H1 (cell line): ENCODE results near the gene SEPTIN1. TPM values are rescaled to one million over a fixed set of nuclear protein-coding genes. Genes with fewer than 3 reads are reported as not detected.

ENCODE experiments used
- ASH2L ChIP-seq: fragments of 200-600, 300-600 bp; sonication (generic); IDR thresholded peaks from one replicate; pipeline ENCODE4 v1.7.1; 2017; ENCODE audit warnings: low read length
- BCL11A ChIP-seq, 2 experiments: IDR thresholded peaks; one replicate each; pipeline ENCODE4 v1.6.1; 2011; ENCODE audit warnings: low read depth in 2 of 2, low read length in 2 of 2, mild to moderate bottlenecking in 2 of 2
- CEBPB ChIP-seq: IDR thresholded peaks from 2 replicates; pipeline ENCODE4 v1.6.1; 2012; ENCODE audit warnings: low read depth, low read length
- CHD1 ChIP-seq: IDR thresholded peaks from 2 replicates; pipeline ENCODE4 v1.6.1; 2012; ENCODE audit warnings: low read depth, low read length, improper control_type of control experiment
- EP300 ChIP-seq, 2 experiments: IDR thresholded peaks; 1 replicate in 1 of 2; 2 replicates in 1 of 2; pipeline ENCODE4 v1.6.1; 2011 to 2012; ENCODE audit warnings: low read depth in 2 of 2, low read length in 2 of 2, mild to moderate bottlenecking in 2 of 2, borderline replicate concordance in 1 of 2, inconsistent platforms in 1 of 2, moderate library complexity in 1 of 2
- FOSL1 ChIP-seq: IDR thresholded peaks from 2 replicates; pipeline ENCODE4 v1.6.1; 2011; ENCODE audit warnings: mild to moderate bottlenecking, low read depth, low read length, moderate library complexity; ENCODE audit not compliant: insufficient read depth
- GTF2F1 ChIP-seq: IDR thresholded peaks from 2 replicates; pipeline ENCODE4 v1.6.1; 2012; ENCODE audit warnings: low read depth, low read length, improper control_type of control experiment, borderline replicate concordance
- HDAC2 ChIP-seq, 2 experiments: fragments of 300-600 bp in 1 of 2; sonication (generic) in 1 of 2; IDR thresholded peaks; 2 replicates each; pipeline ENCODE4 v1.6.1; 2011 to 2012; ENCODE audit warnings: low read depth in 2 of 2, low read length in 2 of 2, mild to moderate bottlenecking in 2 of 2, moderate library complexity in 2 of 2, borderline replicate concordance in 1 of 2, inconsistent platforms in 1 of 2
- PHF8 ChIP-seq: fragments of 200-600 bp; sonication (generic); conservative IDR thresholded peaks from 2 replicates; pipeline ENCODE4 v1.7.1; 2012; ENCODE audit warnings: low read depth, mild to moderate bottlenecking, inconsistent platforms, low read length, moderate library complexity
- POLR2A ChIP-seq, 2 experiments: IDR thresholded peaks; 1 replicate in 1 of 2; 2 replicates in 1 of 2; pipeline ENCODE4 v1.6.1; 2011; ENCODE audit warnings: low read depth in 2 of 2, low read length in 2 of 2, mild to moderate bottlenecking in 2 of 2; ENCODE audit errors: control extremely low read depth in 1 of 2
- POLR2AphosphoS5 ChIP-seq: IDR thresholded peaks from 2 replicates; pipeline ENCODE4 v1.6.1; 2011; ENCODE audit warnings: low read depth, low read length
- POU5F1 ChIP-seq: IDR thresholded peaks from 2 replicates; pipeline ENCODE4 v1.6.1; 2011; ENCODE audit warnings: low read depth, mild to moderate bottlenecking, low read length, moderate library complexity
- SIN3A ChIP-seq, 2 experiments: IDR thresholded peaks in 1 of 2; conservative IDR thresholded peaks in 1 of 2; 2 replicates each; pipeline ENCODE4 v1.6.1; 2011 to 2012; ENCODE audit warnings: low read length in 2 of 2, improper control_type of control experiment in 1 of 2, low read depth in 1 of 2, mild to moderate bottlenecking in 1 of 2
- SRF ChIP-seq: IDR thresholded peaks from 2 replicates; pipeline ENCODE4 v1.6.1; 2011; ENCODE audit warnings: mild to moderate bottlenecking, low read depth, low read length, moderate library complexity
- TAF7 ChIP-seq: optimal IDR thresholded peaks from 2 replicates; pipeline ENCODE3; 2011; ENCODE audit warnings: low read depth, mild to moderate bottlenecking, inconsistent platforms, low read length, moderate library complexity, borderline replicate concordance
- TBP ChIP-seq: IDR thresholded peaks from 2 replicates; pipeline ENCODE4 v1.6.1; 2011; ENCODE audit warnings: low read depth, low read length, improper control_type of control experiment
- TEAD4 ChIP-seq: IDR thresholded peaks from 2 replicates; pipeline ENCODE4 v1.6.1; 2012; ENCODE audit warnings: low read depth, low read length, inconsistent platforms, mixed read lengths
- polyA plus RNA-seq, 7 experiments: library from polyadenylated mRNA; depleted of rRNA in 3 of 7; stranded (reverse) in 5 of 7; unstranded in 2 of 7; fragments of >200 nt in 5 of 7; fragments of 200-250 nt in 2 of 7; gene quantifications; 1 replicate in 5 of 7; 2 replicates in 1 of 7; 4 replicates in 1 of 7; pipeline versions ENCODE4 v1.2.1 to v1.2.3, GENCODE V29; 2011 to 2013; ENCODE audit warnings: missing spikeins in 2 of 7, mixed read lengths in 2 of 7
- total RNA-seq: library from RNA; stranded (reverse); fragmentation: NEBNext Ultra II Directional; extraction: Animal tissue kit (Norgen Biotek cat#: 25700); gene quantifications from 2 replicates; pipeline ENCODE4 v1.2.1, GENCODE V29; 2021
- TF ChIP-seq, protein P1 (sequence below): IDR thresholded peaks from 2 replicates; pipeline ENCODE4 v1.6.1; 2012; ENCODE audit warnings: low read length, inconsistent platforms
- TF ChIP-seq, protein P2 (sequence below): IDR thresholded peaks from 2 replicates; pipeline ENCODE4 v1.6.1; 2011; ENCODE audit warnings: low read depth, mild to moderate bottlenecking, low read length; ENCODE audit not compliant: insufficient read depth
- TF ChIP-seq, protein P3 (sequence below): IDR thresholded peaks from 2 replicates; pipeline ENCODE4 v1.6.1; 2012; ENCODE audit warnings: inconsistent platforms

Gene SEPTIN1
- total and polyA plus RNA-seq, 2 of the 8 experiments (the other 6 are each of a cell fraction or from before 2014, with no cell fraction given) = 0.24 to 1.4 TPM

DNA sequence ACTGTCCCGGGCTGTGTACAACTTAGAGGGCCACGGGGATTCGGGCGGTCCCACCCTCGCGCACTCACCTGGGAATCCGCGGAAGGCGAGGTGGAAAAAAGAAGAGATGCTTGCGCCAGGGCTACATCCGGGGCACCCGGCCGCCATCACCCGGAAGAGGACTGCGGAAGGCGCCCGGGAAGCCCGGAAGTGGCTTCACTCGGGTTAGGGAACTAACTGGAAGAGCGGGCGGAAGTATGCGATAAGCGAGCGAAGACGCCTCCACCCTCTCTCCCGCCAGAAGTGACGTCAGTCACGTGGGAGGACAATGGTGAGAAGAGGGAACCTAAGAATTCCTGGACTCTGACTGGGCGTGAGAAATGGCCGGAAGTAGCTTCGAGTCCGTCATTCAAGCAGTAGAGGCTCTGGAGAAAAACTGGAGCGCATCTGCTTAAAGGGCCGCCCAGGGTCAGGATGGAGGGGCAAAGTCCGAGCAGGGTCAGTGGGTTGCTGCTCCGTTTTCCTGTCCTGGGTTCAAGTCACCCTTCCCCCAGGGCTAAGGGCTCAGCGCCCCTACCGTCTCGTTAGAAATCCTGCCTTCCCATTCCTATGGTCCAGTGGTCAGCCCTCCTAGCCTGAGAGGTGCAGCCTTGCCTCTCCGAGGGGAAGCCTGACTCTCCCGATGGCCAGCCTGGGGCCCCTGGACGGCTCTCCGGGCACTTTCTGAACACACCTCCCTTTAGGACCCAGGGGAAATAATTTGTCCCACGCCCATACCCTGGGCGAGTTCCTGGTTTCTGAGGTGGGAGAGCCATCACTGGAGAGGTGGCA lies 27.0 kb downstream of the SEPTIN1 start, which contains the start of gene CD2BP2 (continued):
- peak; percentile 30 for TF ChIP-seq ASH2L
- no peak for TF ChIP-seq BCL11A (IDR thresholded peaks at IDR 0.05; ENCODE audit: low read depth in 2 of 2, low read length in 2 of 2)
- peak; percentile 69 to 91; a peak in 2 of 4 replicates for TF ChIP-seq SIN3A (conservative IDR thresholded peaks at IDR 0.05 in 1 of 2, IDR thresholded peaks at IDR 0.05 in 1 of 2; ENCODE audit: low read depth in 1 of 2, low read length in 2 of 2)
- TF ChIP-seq, protein P1, sequence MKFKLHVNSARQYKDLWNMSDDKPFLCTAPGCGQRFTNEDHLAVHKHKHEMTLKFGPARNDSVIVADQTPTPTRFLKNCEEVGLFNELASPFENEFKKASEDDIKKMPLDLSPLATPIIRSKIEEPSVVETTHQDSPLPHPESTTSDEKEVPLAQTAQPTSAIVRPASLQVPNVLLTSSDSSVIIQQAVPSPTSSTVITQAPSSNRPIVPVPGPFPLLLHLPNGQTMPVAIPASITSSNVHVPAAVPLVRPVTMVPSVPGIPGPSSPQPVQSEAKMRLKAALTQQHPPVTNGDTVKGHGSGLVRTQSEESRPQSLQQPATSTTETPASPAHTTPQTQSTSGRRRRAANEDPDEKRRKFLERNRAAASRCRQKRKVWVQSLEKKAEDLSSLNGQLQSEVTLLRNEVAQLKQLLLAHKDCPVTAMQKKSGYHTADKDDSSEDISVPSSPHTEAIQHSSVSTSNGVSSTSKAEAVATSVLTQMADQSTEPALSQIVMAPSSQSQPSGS = peak; percentile 91
- peak; percentile 94 for TF ChIP-seq FOSL1
- TF ChIP-seq POLR2A (IDR thresholded peaks at IDR 0.05; ENCODE audit: control extremely low read depth in 1 of 2, low read depth in 2 of 2, low read length in 2 of 2) = peak; percentile 67 to 90
- TF ChIP-seq TAF7 = peak; percentile 75
- peak; percentile 71 for TF ChIP-seq TBP
- TF ChIP-seq, protein P2, sequence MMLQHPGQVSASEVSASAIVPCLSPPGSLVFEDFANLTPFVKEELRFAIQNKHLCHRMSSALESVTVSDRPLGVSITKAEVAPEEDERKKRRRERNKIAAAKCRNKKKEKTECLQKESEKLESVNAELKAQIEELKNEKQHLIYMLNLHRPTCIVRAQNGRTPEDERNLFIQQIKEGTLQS = peak; percentile 46; the same call in 1 of the 2 replicates
- TF ChIP-seq EP300 (IDR thresholded peaks at IDR 0.05; ENCODE audit: borderline replicate concordance in 1 of 2, low read depth in 2 of 2, low read length in 2 of 2) = peak in 1 of 2 experiments; percentile 17; a peak in 1 of 3 replicates
- TF ChIP-seq POU5F1 = no peak
- TF ChIP-seq TEAD4 = peak; percentile 59; the same call in 1 of the 2 replicates
- TF ChIP-seq CEBPB = no peak
- TF ChIP-seq SRF = no peak
- peak; percentile 67; the same call in 1 of the 2 replicates for TF ChIP-seq GTF2F1
- peak; percentile 68; the same call in 1 of the 2 replicates for TF ChIP-seq PHF8
- TF ChIP-seq CHD1 = no peak
- TF ChIP-seq POLR2AphosphoS5 = peak; percentile 62
- TF ChIP-seq, protein P3, sequence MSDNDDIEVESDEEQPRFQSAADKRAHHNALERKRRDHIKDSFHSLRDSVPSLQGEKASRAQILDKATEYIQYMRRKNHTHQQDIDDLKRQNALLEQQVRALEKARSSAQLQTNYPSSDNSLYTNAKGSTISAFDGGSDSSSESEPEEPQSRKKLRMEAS = peak; percentile 91
- no peak; a peak in 1 of 4 replicates for TF ChIP-seq HDAC2 (IDR thresholded peaks at IDR 0.05; ENCODE audit: borderline replicate concordance in 1 of 2, low read depth in 2 of 2, low read length in 2 of 2)
